ENCODE measurements around the gene VIT. TPM values are rescaled to one million over a fixed set of nuclear protein-coding genes. Genes with fewer than 3 reads are reported as not detected.

VIT gene
- total RNA-seq, 2 donors from 2014 or later = 2.0 to 10.7 TPM

- 78% methylated on average over 8 of the region's 8 CpGs for WGBS
- Histone ChIP-seq H3K9me3 (no peaks in the 10 kb centered on the region), H3K36me3 (no peaks in the 10 kb centered on the region), H3K27me3 (replicated peaks; ENCODE audit: insufficient read depth) (no peaks in the 10 kb centered on the region), H3K4me1 (replicated peaks) (no peaks in the 10 kb centered on the region), H3K4me3 (no peak overlapping the region), H3K27ac (no peak overlapping the region)
- DNase-seq (ENCODE audit: low spot score) = no peak
- TF ChIP-seq, protein P1, sequence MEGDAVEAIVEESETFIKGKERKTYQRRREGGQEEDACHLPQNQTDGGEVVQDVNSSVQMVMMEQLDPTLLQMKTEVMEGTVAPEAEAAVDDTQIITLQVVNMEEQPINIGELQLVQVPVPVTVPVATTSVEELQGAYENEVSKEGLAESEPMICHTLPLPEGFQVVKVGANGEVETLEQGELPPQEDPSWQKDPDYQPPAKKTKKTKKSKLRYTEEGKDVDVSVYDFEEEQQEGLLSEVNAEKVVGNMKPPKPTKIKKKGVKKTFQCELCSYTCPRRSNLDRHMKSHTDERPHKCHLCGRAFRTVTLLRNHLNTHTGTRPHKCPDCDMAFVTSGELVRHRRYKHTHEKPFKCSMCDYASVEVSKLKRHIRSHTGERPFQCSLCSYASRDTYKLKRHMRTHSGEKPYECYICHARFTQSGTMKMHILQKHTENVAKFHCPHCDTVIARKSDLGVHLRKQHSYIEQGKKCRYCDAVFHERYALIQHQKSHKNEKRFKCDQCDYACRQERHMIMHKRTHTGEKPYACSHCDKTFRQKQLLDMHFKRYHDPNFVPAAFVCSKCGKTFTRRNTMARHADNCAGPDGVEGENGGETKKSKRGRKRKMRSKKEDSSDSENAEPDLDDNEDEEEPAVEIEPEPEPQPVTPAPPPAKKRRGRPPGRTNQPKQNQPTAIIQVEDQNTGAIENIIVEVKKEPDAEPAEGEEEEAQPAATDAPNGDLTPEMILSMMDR (IDR thresholded peaks at IDR 0.05) = no peak
- TF ChIP-seq POLR2A (IDR thresholded peaks at IDR 0.05) (no peak), POLR2AphosphoS5 (IDR thresholded peaks at IDR 0.05) (no peak)
- intact Hi-C loops (cut with DNase I) = no loop called here
Measured at GRCh38 chr2:36756438-36756837, 59.9 kb downstream of the VIT start.

- Histone ChIP-seq H3K9me3 (no peaks in the 10 kb centered on the region), H3K4me1 (replicated peaks) (no peaks in the 10 kb centered on the region), H3K4me3 (no peak overlapping the region), H3K27me3 (replicated peaks; ENCODE audit: insufficient read depth) (no peaks in the 10 kb centered on the region), H3K27ac (no peak overlapping the region), H3K36me3 (no peaks in the 10 kb centered on the region)
- intact Hi-C loops (cut with DNase I) = no loop called here
- 75% methylated on average over 9 of the region's 9 CpGs for WGBS
- no peak for TF ChIP-seq POLR2AphosphoS5 (IDR thresholded peaks at IDR 0.05)
- no peak for TF ChIP-seq POLR2A (IDR thresholded peaks at IDR 0.05)
- TF ChIP-seq, protein P1 (IDR thresholded peaks at IDR 0.05) = no peak
- DNase-seq (ENCODE audit: low spot score) = no peak
Measured at GRCh38 chr2:36762764-36763490, 66.4 kb downstream of the VIT start.

- intact Hi-C loops (cut with DNase I) = no loop called here
- no peak for DNase-seq (ENCODE audit: low spot score)
- Histone ChIP-seq H3K36me3 (no peaks in the 10 kb centered on the region), H3K4me1 (replicated peaks) (no peaks in the 10 kb centered on the region), H3K9me3 (no peaks in the 10 kb centered on the region), H3K27me3 (replicated peaks; ENCODE audit: insufficient read depth) (no peaks in the 10 kb centered on the region), H3K4me3 (no peak overlapping the region), H3K27ac (no peak overlapping the region)
- 61% methylated on average over 2 of the region's 2 CpGs for WGBS
- TF ChIP-seq, protein P1 (IDR thresholded peaks at IDR 0.05) = no peak
- TF ChIP-seq POLR2A (IDR thresholded peaks at IDR 0.05) (no peak), POLR2AphosphoS5 (IDR thresholded peaks at IDR 0.05) (no peak)
Measured at GRCh38 chr2:36769106-36769505, 72.6 kb downstream of the VIT start.

DNA sequence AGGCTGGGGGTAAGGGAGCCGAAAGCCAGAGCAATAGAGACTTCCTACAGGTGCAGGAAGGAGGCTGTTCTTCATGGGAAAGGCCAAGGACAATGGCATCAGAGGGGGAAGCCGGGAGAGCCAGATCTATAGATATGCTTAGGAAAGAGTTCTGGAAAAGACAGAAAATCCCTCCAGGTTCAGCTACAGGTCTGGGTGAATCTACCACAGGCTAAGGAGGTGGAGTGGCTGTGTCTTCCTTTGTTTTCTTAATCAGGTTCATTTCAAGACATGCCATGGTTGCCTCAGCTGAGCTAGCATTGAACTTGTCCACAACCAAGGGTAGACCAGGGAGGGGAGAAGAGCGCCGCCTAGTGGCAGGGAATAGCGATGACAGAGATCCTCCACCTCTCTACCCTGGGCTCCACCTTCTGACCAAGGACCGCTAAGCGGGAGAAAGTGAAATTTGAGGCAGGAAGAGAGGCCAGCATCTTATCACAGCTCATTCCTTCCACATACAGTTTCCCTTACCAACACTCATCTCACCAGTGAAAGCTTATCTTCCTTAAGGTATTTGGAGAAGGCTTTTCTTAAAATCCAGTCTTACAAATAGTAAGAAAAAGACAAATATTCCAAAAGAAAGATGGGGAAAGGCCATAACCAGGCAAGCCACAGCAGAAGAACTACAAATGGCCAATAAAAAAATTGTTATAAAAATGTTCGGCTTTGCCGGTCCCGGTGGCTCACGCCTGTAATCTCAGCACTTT lies 74.2 kb downstream of the VIT start:
- intact Hi-C loops (cut with DNase I) = no loop called here
- Histone ChIP-seq H3K4me1 (replicated peaks) (no peaks in the 10 kb centered on the region), H3K27ac (no peak overlapping the region), H3K4me3 (no peak overlapping the region), H3K27me3 (replicated peaks; ENCODE audit: insufficient read depth) (no peaks in the 10 kb centered on the region), H3K9me3 (no peaks in the 10 kb centered on the region), H3K36me3 (no peaks in the 10 kb centered on the region)
- no peak for DNase-seq (ENCODE audit: low spot score)
- 74% methylated on average over 11 of the region's 11 CpGs for WGBS
- TF ChIP-seq, protein P1 (IDR thresholded peaks at IDR 0.05) = peak in 3 of 4 experiments; percentile 11 to 29 (median 21)
- TF ChIP-seq POLR2A (IDR thresholded peaks at IDR 0.05) = no peak

All from prostate gland (tissue), 2 donors.